Measurements from ENCODE around the gene SMARCA4.

The SMARCA4 gene

GRCh38 chr19:11111117-11111770, 150.4 kb downstream of the SMARCA4 start:
- no peak overlapping the region for H3K4me3 ChIP-seq (replicated peaks; ENCODE audit: low read depth, low read length)
- H3K36me3 ChIP-seq (ENCODE audit: control insufficient read depth, insufficient read depth, low read length) = peaks cover 43% of the 10 kb centered on the region
- DNase-seq (ENCODE audit: extremely low read depth, insufficient read length) = no peak
- TF ChIP-seq, protein P1, sequence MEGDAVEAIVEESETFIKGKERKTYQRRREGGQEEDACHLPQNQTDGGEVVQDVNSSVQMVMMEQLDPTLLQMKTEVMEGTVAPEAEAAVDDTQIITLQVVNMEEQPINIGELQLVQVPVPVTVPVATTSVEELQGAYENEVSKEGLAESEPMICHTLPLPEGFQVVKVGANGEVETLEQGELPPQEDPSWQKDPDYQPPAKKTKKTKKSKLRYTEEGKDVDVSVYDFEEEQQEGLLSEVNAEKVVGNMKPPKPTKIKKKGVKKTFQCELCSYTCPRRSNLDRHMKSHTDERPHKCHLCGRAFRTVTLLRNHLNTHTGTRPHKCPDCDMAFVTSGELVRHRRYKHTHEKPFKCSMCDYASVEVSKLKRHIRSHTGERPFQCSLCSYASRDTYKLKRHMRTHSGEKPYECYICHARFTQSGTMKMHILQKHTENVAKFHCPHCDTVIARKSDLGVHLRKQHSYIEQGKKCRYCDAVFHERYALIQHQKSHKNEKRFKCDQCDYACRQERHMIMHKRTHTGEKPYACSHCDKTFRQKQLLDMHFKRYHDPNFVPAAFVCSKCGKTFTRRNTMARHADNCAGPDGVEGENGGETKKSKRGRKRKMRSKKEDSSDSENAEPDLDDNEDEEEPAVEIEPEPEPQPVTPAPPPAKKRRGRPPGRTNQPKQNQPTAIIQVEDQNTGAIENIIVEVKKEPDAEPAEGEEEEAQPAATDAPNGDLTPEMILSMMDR (IDR thresholded peaks at IDR 0.05; ENCODE audit: insufficient read depth, low read length, poor library complexity, severe bottlenecking) = no peak
- no peaks in the 10 kb centered on the region for H3K27me3 ChIP-seq (replicated peaks; ENCODE audit: control insufficient read depth, insufficient read depth, low read length)

- no peak for DNase-seq (ENCODE audit: extremely low read depth, insufficient read length)
- H3K4me3 ChIP-seq (replicated peaks; ENCODE audit: low read depth, low read length) = no peak overlapping the region
- peaks cover 43% of the 10 kb centered on the region for H3K36me3 ChIP-seq (ENCODE audit: control insufficient read depth, insufficient read depth, low read length)
These were observed 150.9 kb downstream of the SMARCA4 start for GRCh38 chr19:11111771-11112144.

More at GRCh38 chr19:11111771-11112144, 150.9 kb downstream of the SMARCA4 start:
- no peaks in the 10 kb centered on the region for H3K27me3 ChIP-seq (replicated peaks; ENCODE audit: control insufficient read depth, insufficient read depth, low read length)
- TF ChIP-seq, protein P1 (IDR thresholded peaks at IDR 0.05; ENCODE audit: insufficient read depth, low read length, poor library complexity, severe bottlenecking) = no peak
